GM18519 (cell line): ENCODE data around the gene CT45A1.
"Not testable (repeated sequence)": the region's sequence is repeated elsewhere in the genome, so short reads cannot be mapped to it uniquely, and the experiment has no call there.

Source experiments
- ATAC-seq: cut with Tn5 transposase; IDR thresholded peaks from one replicate; pipeline ENCODE4 v1.9.1; 2021; ENCODE audit warnings: mild to moderate bottlenecking, moderate library complexity; ENCODE audit not compliant: unreplicated experiment, low FRiP score

The CT45A1 gene

GRCh38 chrX:135713183-135713689 is at the start of gene CT45A1:
Gene CT45A1, plus strand, starts transcription at chrX:135713639. Its CDS starts 5,302 bp downstream, at chrX:135718941.
- ATAC-seq: not testable (repeated sequence)

- ATAC-seq: not testable (repeated sequence)
Measured at GRCh38 chrX:135672979-135673378, 40.5 kb upstream of the CT45A1 start.

- no peak for ATAC-seq
Measured at GRCh38 chrX:135688137-135688536, 25.3 kb upstream of the CT45A1 start.

DNA sequence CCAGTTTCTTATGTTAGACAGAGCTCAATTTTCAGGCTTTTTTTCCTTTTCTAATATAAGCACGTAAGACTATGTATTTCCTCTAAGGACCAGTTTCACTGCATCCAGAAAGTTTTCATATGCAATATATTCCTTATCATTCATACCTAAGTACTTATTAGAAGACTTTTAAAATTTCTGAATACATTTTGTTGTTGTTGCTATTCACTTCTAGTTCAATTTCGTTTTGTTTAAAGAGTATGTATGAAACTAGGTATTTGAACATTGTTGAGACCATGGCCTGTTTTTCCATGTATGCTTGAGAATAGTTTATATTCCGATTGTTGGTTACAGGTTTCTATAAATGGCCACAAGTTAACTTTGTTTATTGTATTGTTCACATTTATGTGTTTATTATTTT is 18.0 kb upstream of the CT45A1 start:
- ATAC-seq: no peak

- ATAC-seq: no peak
Measured at GRCh38 chrX:135697601-135698000, 15.8 kb upstream of the CT45A1 start.

- ATAC-seq: no peak
Measured at GRCh38 chrX:135698924-135699323, 14.5 kb upstream of the CT45A1 start.

- no peak for ATAC-seq
Measured at GRCh38 chrX:135707880-135708279, 5.6 kb upstream of the CT45A1 start.

GRCh38 chrX:135713795-135714194 is 356 bp downstream of the CT45A1 start:
- no peak for ATAC-seq

- not testable (repeated sequence) for ATAC-seq
Measured at GRCh38 chrX:135734666-135735065, 21.2 kb downstream of the CT45A1 start.

GRCh38 chrX:135737366-135738071 is 24.1 kb downstream of the CT45A1 start:
- no peak for ATAC-seq

GRCh38 chrX:135740681-135741149 is 27.3 kb downstream of the CT45A1 start:
- peak; percentile 61 for ATAC-seq

GRCh38 chrX:135741192-135741715 is 27.8 kb downstream of the CT45A1 start:
- no peak for ATAC-seq

GRCh38 chrX:135744739-135745138 is 31.3 kb downstream of the CT45A1 start:
- not testable (repeated sequence) for ATAC-seq

DNA sequence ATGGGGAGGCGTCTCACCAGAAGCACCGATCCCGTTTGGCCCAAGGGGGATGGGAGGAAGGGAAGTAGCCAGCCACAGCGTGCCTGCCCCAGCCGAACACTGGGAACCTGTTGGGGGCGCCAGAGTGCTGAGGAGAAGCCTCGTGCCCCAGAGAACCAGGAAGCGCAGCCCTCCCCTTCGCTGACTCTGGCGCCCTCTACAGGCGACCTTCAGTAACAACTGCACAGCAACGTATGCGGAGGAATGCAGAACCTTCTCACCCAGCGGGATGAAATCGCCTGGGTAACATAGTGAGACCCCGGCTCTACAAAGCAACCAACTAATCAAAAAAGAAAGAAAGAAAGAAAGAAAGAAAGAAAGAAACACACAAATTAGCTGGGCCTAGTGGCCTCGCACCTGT is 54.7 kb downstream of the CT45A1 start, which contains the start of gene CT45A3:
CT45A3 (minus strand) TSS at position 101 of the 400 bp plus-strand sequence. CDS start 3,747 bp downstream, outside the sequence.
- not testable (repeated sequence) for ATAC-seq
